CD4-positive, alpha-beta T cell (primary cell): Measurements from ENCODE around the gene TCF7. TPM values are rescaled to one million over a fixed set of nuclear protein-coding genes. Genes with fewer than 3 reads are reported as not detected.

Experiments used
- ATAC-seq: fragments of 200-7000 bp; cut with Tn5 transposase; one replicate; pipeline ENCODE4 v1.10.0; 2022; ENCODE audit warnings: mild to moderate bottlenecking; ENCODE audit not compliant: poor library complexity
- CTCF ChIA-PET: fragments of 350-600 bp; sonication (Branson Sonifier 250); formaldehyde crosslinking; loops from one replicate; lab custom pipeline; 2021; ENCODE audit warnings: antibody characterized with exemption, inconsistent platforms; lab: Charles Lee
- POLR2A ChIA-PET: fragments of 350-600 bp; sonication (Branson Sonifier 250); formaldehyde crosslinking; loops from one replicate; lab custom pipeline; 2021; ENCODE audit warnings: antibody characterized with exemption, inconsistent platforms; lab: Charles Lee
- DNase-seq, 14 experiments: peaks; one replicate each; pipeline ENCODE4 v3.0.0-alpha.2; 2013 to 2020; ENCODE audit warnings: mixed read lengths in 2 of 14
- H3K27ac ChIP-seq, 2 donors: one replicate each; pipeline versions ENCODE4 v1.5.1 to v1.7.0; 2013; ENCODE audit warnings: low read length in 2 of 2, low read depth in 1 of 2, mild to moderate bottlenecking in 1 of 2
- H3K27me3 ChIP-seq, 2 experiments: 1 replicate in 1 of 2; 2 replicates in 1 of 2; pipeline versions ENCODE4 v1.6.1 to v1.7.0; 2013; ENCODE audit warnings: low read length in 2 of 2, control low read depth in 1 of 2, mild to moderate bottlenecking in 1 of 2, moderate library complexity in 1 of 2; ENCODE audit not compliant: insufficient read depth in 2 of 2, control insufficient read depth in 1 of 2
- H3K36me3 ChIP-seq: one replicate; pipeline ENCODE4 v1.6.1; 2013; ENCODE audit warnings: low read length, control low read depth; ENCODE audit not compliant: insufficient read depth
- H3K4me1 ChIP-seq: one replicate; pipeline ENCODE4 v1.6.1; 2013; ENCODE audit warnings: low read length, control low read depth; ENCODE audit not compliant: insufficient read depth
- H3K4me3 ChIP-seq: one replicate; pipeline ENCODE4 v1.5.1; 2013; ENCODE audit warnings: mild to moderate bottlenecking, low read length, moderate library complexity
- H3K9me3 ChIP-seq, 2 experiments: 1 replicate in 1 of 2; 2 replicates in 1 of 2; pipeline versions ENCODE4 v1.6.1 to v1.7.0; 2013; ENCODE audit warnings: low read length in 2 of 2, mild to moderate bottlenecking in 2 of 2, control low read depth in 1 of 2, moderate library complexity in 1 of 2; ENCODE audit not compliant: control insufficient read depth in 1 of 2, insufficient read depth in 1 of 2
- H3K27ac Mint-ChIP-seq: one replicate; pipeline ENCODE4 v1.8.0; 2020; ENCODE audit warnings: mixed read lengths
- H3K27me3 Mint-ChIP-seq: one replicate; pipeline ENCODE4 v1.8.0; 2021; ENCODE audit warnings: mixed read lengths
- H3K36me3 Mint-ChIP-seq: one replicate; pipeline ENCODE4 v1.8.0; 2021; ENCODE audit warnings: low read depth, mixed read lengths
- H3K4me1 Mint-ChIP-seq: one replicate; pipeline ENCODE4 v1.8.0; 2021; ENCODE audit warnings: low read depth, mixed read lengths
- H3K4me3 Mint-ChIP-seq: one replicate; pipeline ENCODE4 v1.8.0; 2020; ENCODE audit warnings: mild to moderate bottlenecking, mixed read lengths
- H3K9me3 Mint-ChIP-seq: one replicate; pipeline ENCODE4 v1.8.0; 2020; ENCODE audit warnings: mixed read lengths
- intact Hi-C, 2 experiments: fragments of 100-400 bp; cut with DNase I in 1 of 2; cut with micrococcal nuclease in 1 of 2; formaldehyde crosslinking; loops; one replicate each; pipeline versions ENCODE4 v1.15.1 to v1.9.0; 2023 to 2025; cut with DNase I, micrococcal nuclease
- total RNA-seq, 174 experiments: library from RNA in 2 of 174; stranded (reverse) in 2 of 174; gene quantifications; one replicate each; pipeline ENCODE4 v1.2.3 and lab custom pipeline; 2021 to 2026
- TF ChIP-seq, protein P1 (sequence below): fragments of 200-600 bp; IDR thresholded peaks from one replicate; pipeline ENCODE4 v1.8.0; 2022; ENCODE audit warnings: antibody characterized with exemption, mild to moderate bottlenecking

Gene TCF7
- total RNA-seq, 2 experiments from 2014 or later = 480 to 493 TPM

DNA sequence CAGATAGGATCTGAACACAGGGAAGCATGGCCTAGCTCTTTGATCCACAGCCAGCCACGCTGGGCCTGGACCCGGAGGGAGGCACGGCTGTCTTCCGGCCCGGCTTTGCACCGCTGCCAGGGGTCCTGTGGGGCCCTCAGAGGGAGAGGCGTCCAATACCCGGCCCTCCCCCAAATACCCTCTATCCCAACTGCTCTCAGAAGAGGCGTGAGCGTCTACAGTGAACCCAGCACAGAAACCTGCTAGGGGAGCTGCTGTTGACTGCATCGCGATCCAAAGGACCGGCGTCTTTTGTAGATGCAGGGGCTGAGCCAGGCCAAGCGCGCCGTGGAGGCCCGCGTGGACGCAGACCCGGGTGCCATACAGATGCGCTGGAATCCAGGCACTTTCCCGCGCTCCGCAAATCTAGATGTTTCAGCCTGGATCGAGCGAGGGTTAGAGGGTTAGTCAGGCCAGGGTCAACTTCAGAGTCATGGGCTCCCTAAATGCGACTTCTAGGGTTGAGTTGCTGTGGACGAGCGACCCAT is 1.1 kb upstream of the TCF7 start:
- no peaks in the 10 kb centered on the region for H3K9me3 Mint-ChIP-seq
- ATAC-seq (no peak), DNase-seq (peak in 4 of 14 experiments; percentile 48 to 61 (median 55))
- Histone ChIP-seq H3K36me3 (peaks cover 30% of the 10 kb centered on the region), H3K4me1 (peaks cover 78% of the 10 kb centered on the region), H3K4me3 (peak overlapping the region; percentile 97), H3K9me3 (no peaks in the 10 kb centered on the region), H3K27me3 (no peaks in the 10 kb centered on the region), H3K27ac (peak overlapping the region; percentile 80 to 83)
- POLR2A ChIA-PET = interaction anchor here (1.0 to 10.2 kb wide), 8 partner anchors 41 to 108 kb away, joined by 3 to 138 read pairs (median 21); partner anchors contain the start of genes SKP1 and VDAC1
- H3K4me1 Mint-ChIP-seq = peaks cover 58% of the 10 kb centered on the region
- H3K36me3 Mint-ChIP-seq = peaks cover 41% of the 10 kb centered on the region
- TF ChIP-seq, protein P1, sequence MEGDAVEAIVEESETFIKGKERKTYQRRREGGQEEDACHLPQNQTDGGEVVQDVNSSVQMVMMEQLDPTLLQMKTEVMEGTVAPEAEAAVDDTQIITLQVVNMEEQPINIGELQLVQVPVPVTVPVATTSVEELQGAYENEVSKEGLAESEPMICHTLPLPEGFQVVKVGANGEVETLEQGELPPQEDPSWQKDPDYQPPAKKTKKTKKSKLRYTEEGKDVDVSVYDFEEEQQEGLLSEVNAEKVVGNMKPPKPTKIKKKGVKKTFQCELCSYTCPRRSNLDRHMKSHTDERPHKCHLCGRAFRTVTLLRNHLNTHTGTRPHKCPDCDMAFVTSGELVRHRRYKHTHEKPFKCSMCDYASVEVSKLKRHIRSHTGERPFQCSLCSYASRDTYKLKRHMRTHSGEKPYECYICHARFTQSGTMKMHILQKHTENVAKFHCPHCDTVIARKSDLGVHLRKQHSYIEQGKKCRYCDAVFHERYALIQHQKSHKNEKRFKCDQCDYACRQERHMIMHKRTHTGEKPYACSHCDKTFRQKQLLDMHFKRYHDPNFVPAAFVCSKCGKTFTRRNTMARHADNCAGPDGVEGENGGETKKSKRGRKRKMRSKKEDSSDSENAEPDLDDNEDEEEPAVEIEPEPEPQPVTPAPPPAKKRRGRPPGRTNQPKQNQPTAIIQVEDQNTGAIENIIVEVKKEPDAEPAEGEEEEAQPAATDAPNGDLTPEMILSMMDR = no peak
- peak overlapping the region; percentile 98 for H3K4me3 Mint-ChIP-seq
- peak overlapping the region; percentile 91 for H3K27ac Mint-ChIP-seq
- CTCF ChIA-PET = interaction anchor here (0.9 to 7.9 kb wide), 6 partner anchors 11 to 87 kb away, joined by 3 to 66 read pairs (median 4); no protein-coding TSS in a partner anchor
- intact Hi-C loops = no loop called here
- H3K27me3 Mint-ChIP-seq = no peaks in the 10 kb centered on the region

DNA sequence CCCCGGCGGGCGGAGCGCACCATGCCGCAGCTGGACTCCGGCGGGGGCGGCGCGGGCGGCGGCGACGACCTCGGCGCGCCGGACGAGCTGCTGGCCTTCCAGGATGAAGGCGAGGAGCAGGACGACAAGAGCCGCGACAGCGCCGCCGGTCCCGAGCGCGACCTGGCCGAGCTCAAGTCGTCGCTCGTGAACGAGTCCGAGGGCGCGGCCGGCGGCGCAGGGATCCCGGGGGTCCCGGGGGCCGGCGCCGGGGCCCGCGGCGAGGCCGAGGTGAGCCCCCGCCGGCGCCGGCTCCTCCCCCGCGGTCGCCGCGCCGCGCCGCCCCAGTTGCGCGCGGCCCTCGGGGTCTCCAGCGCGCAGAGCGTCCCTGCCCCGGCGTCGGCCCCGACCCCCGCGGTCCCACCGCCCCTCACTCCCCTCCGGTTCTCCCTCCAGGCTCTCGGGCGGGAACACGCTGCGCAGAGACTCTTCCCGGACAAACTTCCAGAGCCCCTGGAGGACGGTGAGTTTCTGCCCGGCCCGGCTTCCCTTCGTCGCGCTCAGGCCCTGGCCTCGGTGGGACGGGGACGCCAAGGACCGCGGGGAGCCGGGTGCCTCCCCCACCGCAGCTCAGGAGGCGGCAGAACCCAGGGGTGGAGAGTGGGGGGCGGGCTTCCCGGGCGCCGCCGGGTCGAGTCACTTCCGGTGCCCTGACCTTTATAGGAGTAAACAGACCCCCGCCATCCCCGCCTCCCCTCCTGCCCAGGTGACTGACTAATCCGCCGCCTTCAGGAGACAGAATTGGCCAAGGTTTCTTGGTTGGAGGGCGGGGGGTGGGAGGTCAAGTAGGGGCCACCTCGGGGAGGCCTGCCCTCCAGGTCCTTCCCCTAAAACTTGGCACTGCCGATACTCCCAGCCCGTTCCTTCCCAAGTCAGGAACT is 665 bp downstream of the TCF7 start:
- H3K36me3 Mint-ChIP-seq = peaks cover 59% of the 10 kb centered on the region
- H3K9me3 ChIP-seq = no peaks in the 10 kb centered on the region
- DNase-seq = peak in 13 of 14 experiments; percentile 68 to 95 (median 85)
- H3K27ac Mint-ChIP-seq = peak overlapping the region; percentile 98
- TF ChIP-seq, protein P1 = no peak
- peaks cover 73% of the 10 kb centered on the region for H3K4me1 ChIP-seq
- H3K27me3 Mint-ChIP-seq = no peaks in the 10 kb centered on the region
- H3K4me3 Mint-ChIP-seq = peak overlapping the region; percentile 95
- ChIA-PET CTCF (interaction anchor here (0.9 to 6.3 kb wide), 5 partner anchors 12 to 76 kb away, joined by 3 to 51 read pairs (median 5); no protein-coding TSS in a partner anchor), POLR2A (interaction anchor here (0.5 to 10.2 kb wide), 9 partner anchors 42 to 1233 kb away, joined by 3 to 138 read pairs (median 8); partner anchors contain the start of genes PPP2CA and SKP1)
- H3K27ac ChIP-seq = peak overlapping the region; percentile 60 to 96
- peaks cover 46% of the 10 kb centered on the region for H3K36me3 ChIP-seq
- H3K4me1 Mint-ChIP-seq = peaks cover 62% of the 10 kb centered on the region
- intact Hi-C loops = loop anchor here (1.0 kb wide), 4 partner anchors 7 to 110 kb away; no protein-coding TSS in a partner anchor
- peak; percentile 11 for ATAC-seq
- no peaks in the 10 kb centered on the region for H3K9me3 Mint-ChIP-seq
- peak overlapping the region; percentile 92 for H3K4me3 ChIP-seq
- H3K27me3 ChIP-seq = no peaks in the 10 kb centered on the region

DNA sequence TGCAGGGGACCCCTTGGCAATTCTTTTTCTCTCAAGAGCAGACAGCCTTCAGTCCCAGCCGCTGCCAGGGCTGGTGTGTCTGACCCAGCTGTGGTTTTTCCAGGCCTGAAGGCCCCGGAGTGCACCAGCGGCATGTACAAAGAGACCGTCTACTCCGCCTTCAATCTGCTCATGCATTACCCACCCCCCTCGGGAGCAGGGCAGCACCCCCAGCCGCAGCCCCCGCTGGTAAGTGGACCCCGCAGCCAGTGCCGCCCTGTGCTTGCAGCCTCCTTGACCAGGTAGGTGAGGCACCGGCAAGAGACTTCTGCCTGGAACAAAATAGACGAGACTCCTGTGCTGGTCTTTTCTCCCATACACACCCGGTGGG is 1.3 kb downstream of the TCF7 start:
- peaks cover 65% of the 10 kb centered on the region for H3K36me3 Mint-ChIP-seq
- Histone ChIP-seq H3K4me3 (peak overlapping the region; percentile 92), H3K27me3 (no peaks in the 10 kb centered on the region), H3K27ac (peak overlapping the region; percentile 52 to 96), H3K36me3 (peaks cover 52% of the 10 kb centered on the region), H3K4me1 (peaks cover 73% of the 10 kb centered on the region), H3K9me3 (no peaks in the 10 kb centered on the region)
- H3K27ac Mint-ChIP-seq = peak overlapping the region; percentile 98
- DNase-seq = no peak
- H3K4me1 Mint-ChIP-seq = peaks cover 62% of the 10 kb centered on the region
- no peaks in the 10 kb centered on the region for H3K27me3 Mint-ChIP-seq
- peak overlapping the region; percentile 95 for H3K4me3 Mint-ChIP-seq
- no peak for ATAC-seq
- intact Hi-C loops = loop anchor here in 1 of 2 experiments (2.0 kb wide), 1 partner anchor 15 kb away; no protein-coding TSS in a partner anchor
- H3K9me3 Mint-ChIP-seq = no peaks in the 10 kb centered on the region
- CTCF ChIA-PET = interaction anchor here (1.1 to 6.3 kb wide), 3 partner anchors 16 to 77 kb away, joined by 3 to 51 read pairs (median 20); no protein-coding TSS in a partner anchor
- TF ChIP-seq, protein P1 = no peak
- POLR2A ChIA-PET = interaction anchor here (1.0 to 10.2 kb wide), 6 partner anchors 43 to 89 kb away, joined by 3 to 138 read pairs (median 17); partner anchors contain the start of gene SKP1
